ENCODE measurements around the gene ANKRD6. TPM values are rescaled to one million over a fixed set of nuclear protein-coding genes. Genes with fewer than 3 reads are reported as not detected.

ANKRD6 gene
- polyA plus RNA-seq, 1 of the 3 experiments (the other 2 are of a cell fraction): 2.6 TPM

- no peaks in the 10 kb centered on the region for H3K79me2 ChIP-seq (ENCODE audit: insufficient read depth)
- no peaks in the 10 kb centered on the region for H3K4me1 ChIP-seq (ENCODE audit: control insufficient read depth in 1 of 2, insufficient read depth in 2 of 2, low read depth in 1 of 2, low read length in 1 of 2)
- DNase-seq: no peak
- H4K20me1 ChIP-seq (ENCODE audit: insufficient read depth): no peaks in the 10 kb centered on the region
- ChIA-PET CTCF (interaction anchor here (1.9 kb wide), 1 partner anchor 278 kb away, joined by 4 read pairs; no protein-coding TSS in a partner anchor), POLR2A (no interaction called here)
- no peaks in the 10 kb centered on the region for H3K9me3 ChIP-seq
- no peaks in the 10 kb centered on the region for H3K9me2 ChIP-seq
- no peak overlapping the region for H3K9ac ChIP-seq
- no peaks in the 10 kb centered on the region for H3K27me3 ChIP-seq (ENCODE audit: insufficient read depth)
- TF ChIP-seq USF2 (IDR thresholded peaks at IDR 0.05; ENCODE audit: borderline replicate concordance, low read depth, low read length) (no peak), POLR2AphosphoS5 (IDR thresholded peaks at IDR 0.05; ENCODE audit: low read depth, low read length) (no peak), MXI1 (IDR thresholded peaks at IDR 0.05; ENCODE audit: low read depth, low read length) (no peak), YY1 (IDR thresholded peaks at IDR 0.05; ENCODE audit: low read depth) (no peak), RXRA (IDR thresholded peaks at IDR 0.05; ENCODE audit: borderline replicate concordance, low read depth) (no peak), USF1 (IDR thresholded peaks at IDR 0.05; ENCODE audit: borderline replicate concordance, low read depth) (no peak)
- H3K4me2 ChIP-seq: no peak overlapping the region
- no peak overlapping the region for H3K27ac ChIP-seq (ENCODE audit: low read depth in 2 of 2, low read length in 1 of 2)
- WGBS (ENCODE audit: low lambda C conversion rate): 100% methylated on average over 1 of the region's 1 CpG
- H3K36me3 ChIP-seq (replicated peaks in 1 of 2; ENCODE audit: control insufficient read depth in 1 of 2, insufficient read depth in 2 of 2, low read length in 1 of 2): peaks cover 53 to 78% of the 10 kb centered on the region in 2 experiments
- no peak overlapping the region for H3K4me3 ChIP-seq (ENCODE audit: low read depth in 2 of 2, low read length in 1 of 2)
- H3F3A ChIP-seq (replicated peaks; ENCODE audit: insufficient read depth): no peaks in the 10 kb centered on the region
- no peak overlapping the region for H2AFZ ChIP-seq (ENCODE audit: low read depth)
Measured at GRCh38 chr6:89649682-89650081, 216.7 kb downstream of the ANKRD6 start.

- Histone ChIP-seq H3K4me1 (ENCODE audit: control insufficient read depth in 1 of 2, insufficient read depth in 2 of 2, low read depth in 1 of 2, low read length in 1 of 2) (no peaks in the 10 kb centered on the region), H4K20me1 (ENCODE audit: insufficient read depth) (no peaks in the 10 kb centered on the region), H3K9me2 (no peaks in the 10 kb centered on the region), H3K79me2 (ENCODE audit: insufficient read depth) (no peaks in the 10 kb centered on the region), H3K4me2 (no peak overlapping the region), H3K36me3 (replicated peaks in 1 of 2; ENCODE audit: control insufficient read depth in 1 of 2, insufficient read depth in 2 of 2, low read length in 1 of 2) (peaks cover 57 to 76% of the 10 kb centered on the region in 2 experiments), H3K9ac (no peak overlapping the region), H3F3A (replicated peaks; ENCODE audit: insufficient read depth) (no peaks in the 10 kb centered on the region), H3K27me3 (ENCODE audit: insufficient read depth) (no peaks in the 10 kb centered on the region), H2AFZ (ENCODE audit: low read depth) (no peak overlapping the region), H3K27ac (ENCODE audit: low read depth in 2 of 2, low read length in 1 of 2) (no peak overlapping the region), H3K9me3 (no peaks in the 10 kb centered on the region), H3K4me3 (ENCODE audit: low read depth in 2 of 2, low read length in 1 of 2) (no peak overlapping the region)
- TF ChIP-seq SMC3 (IDR thresholded peaks at IDR 0.05; ENCODE audit: low read depth, low read length) (no peak), EZH2phosphoT487 (IDR thresholded peaks at IDR 0.05; ENCODE audit: borderline replicate concordance, low read depth) (no peak), GABPA (IDR thresholded peaks at IDR 0.05; ENCODE audit: low read depth) (no peak), NFIC (IDR thresholded peaks at IDR 0.05; ENCODE audit: borderline replicate concordance) (no peak), FOXJ3 (CRISPR knock-in tag; IDR thresholded peaks at IDR 0.05) (no peak), RXRA (IDR thresholded peaks at IDR 0.05; ENCODE audit: borderline replicate concordance, low read depth) (no peak), TAF1 (IDR thresholded peaks at IDR 0.05; ENCODE audit: borderline replicate concordance, low read depth, low read length) (no peak)
- DNase-seq: no peak
- ChIA-PET CTCF (interaction anchor here (0.9 kb wide), 1 partner anchor 9 kb away, joined by 3 read pairs; no protein-coding TSS in a partner anchor), POLR2A (no interaction called here)
- WGBS (ENCODE audit: low lambda C conversion rate): 93% methylated on average over 8 of the region's 8 CpGs
Measured at GRCh38 chr6:89650579-89650978, 217.6 kb downstream of the ANKRD6 start.
